K562 (cell line): ENCODE results near the gene SEC14L5. TPM values are rescaled to one million over a fixed set of nuclear protein-coding genes. Genes with fewer than 3 reads are reported as not detected.

Experiments
- ATAC-seq: fragments of 200-7000 bp; cut with Tn5 transposase; 3 replicates; pipeline ENCODE4 v1.9.1; 2020; ENCODE audit warnings: moderate library complexity
- BruUV-seq: library from RNA; stranded (reverse); fragments of 400-500 nt; replicated peaks from 2 replicates; lab custom pipeline; 2021; lab: Mats Ljungman, UMichigan
- CTCF ChIA-PET: fragments of 300-600 bp; formaldehyde crosslinking; extraction: SDS; loops from one replicate; lab custom pipeline; 2021; ENCODE audit warnings: low intra/inter-chr PET ratio; lab: Yijun Ruan, JAX
- POLR2A ChIA-PET: fragments of 300-600, 350-650 bp; sonication (Branson Sonifier 250); formaldehyde crosslinking; extraction: SDS; loops from one replicate; lab custom pipeline; 2021; ENCODE audit warnings: antibody characterized with exemption, inconsistent platforms; lab: Yijun Ruan, JAX
- DNase-seq, 4 experiments: peaks; one replicate each; pipeline versions ENCODE4 v3.0.0 to v3.0.0-alpha.2; 2011 to 2018; ENCODE audit warnings: low spot score in 3 of 4, mixed read lengths in 3 of 4; ENCODE audit errors: extremely low read depth in 1 of 4
- FAIRE-seq: peaks from 2 replicates; lab custom pipeline; 2011; peaks lifted over from hg19 to GRCh38; lab: Jason Lieb, UNC
- H2AFZ ChIP-seq: 2 replicates; pipeline ENCODE4 v1.6.0; 2011; ENCODE audit warnings: low read depth, low read length, control low read depth, inconsistent platforms
- H3K27ac ChIP-seq: fragments of 200-600 bp; 3 replicates; pipeline ENCODE4 v1.8.0; 2011; ENCODE audit warnings: low read depth, mild to moderate bottlenecking, control low read depth, inconsistent platforms, low read length, moderate library complexity, mixed read lengths; ENCODE audit errors: extremely low read depth
- H3K27me3 ChIP-seq, 2 experiments: fragments of 300-600 bp in 1 of 2; 2 replicates in 1 of 2; 3 replicates in 1 of 2; pipeline versions ENCODE4 v1.6.0 to v1.8.0; 2011; ENCODE audit warnings: inconsistent platforms in 2 of 2, low read length in 2 of 2, mild to moderate bottlenecking in 1 of 2, mixed read lengths in 1 of 2, moderate library complexity in 1 of 2; ENCODE audit not compliant: control insufficient read depth in 2 of 2, insufficient read depth in 2 of 2
- H3K36me3 ChIP-seq: fragments of 300-600 bp; 3 replicates; pipeline ENCODE4 v1.8.0; 2011; ENCODE audit warnings: mild to moderate bottlenecking, low read length, inconsistent platforms; ENCODE audit not compliant: control insufficient read depth, insufficient read depth
- H3K4me1 ChIP-seq, 2 experiments: fragments of 200-600 bp in 1 of 2; replicated peaks in 1 of 2; 2 replicates in 1 of 2; 3 replicates in 1 of 2; pipeline versions ENCODE4 v1.5.1 to v1.8.0; 2011; ENCODE audit warnings: inconsistent platforms in 2 of 2, low read length in 2 of 2, mild to moderate bottlenecking in 1 of 2, mixed read lengths in 1 of 2, moderate library complexity in 1 of 2; ENCODE audit not compliant: control insufficient read depth in 2 of 2, insufficient read depth in 2 of 2
- H3K4me2 ChIP-seq: 2 replicates; pipeline ENCODE4 v1.6.1; 2011; ENCODE audit warnings: low read length, control low read depth, inconsistent platforms, mixed read lengths; ENCODE audit not compliant: insufficient read depth
- H3K4me3 ChIP-seq: fragments of 200-600 bp; sonication (generic), shearing (Covaris generic); 2 replicates; pipeline ENCODE4 v1.5.1; 2016; ENCODE audit warnings: control low read depth, inconsistent platforms
- H3K79me2 ChIP-seq: fragments of 200-600 bp; 3 replicates; pipeline ENCODE4 v1.8.0; 2011; ENCODE audit warnings: low read length, inconsistent platforms; ENCODE audit not compliant: control insufficient read depth, insufficient read depth
- H3K9ac ChIP-seq, 2 experiments: 2 replicates each; pipeline versions ENCODE4 v1.6.0 to v1.6.1; 2011; ENCODE audit warnings: low read depth in 2 of 2, low read length in 2 of 2, control low read depth in 1 of 2, inconsistent platforms in 1 of 2, mild to moderate bottlenecking in 1 of 2, mixed read lengths in 1 of 2; ENCODE audit not compliant: insufficient read depth in 1 of 2
- H3K9me1 ChIP-seq: one replicate; pipeline ENCODE4 v1.6.0; 2011; ENCODE audit warnings: inconsistent platforms, mild to moderate bottlenecking, low read length, moderate library complexity; ENCODE audit not compliant: control insufficient read depth, insufficient read depth
- H3K9me3 ChIP-seq: replicated peaks from 2 replicates; pipeline ENCODE4 v1.5.1; 2011; ENCODE audit warnings: low read depth, low read length, inconsistent platforms; ENCODE audit not compliant: control insufficient read depth, insufficient read depth
- H4K20me1 ChIP-seq: replicated peaks from 2 replicates; pipeline ENCODE4 v1.6.1; 2011; ENCODE audit warnings: low read length, inconsistent platforms, mixed read lengths; ENCODE audit not compliant: control insufficient read depth, insufficient read depth
- BCOR ChIP-seq: fragments of 450-650 bp; IDR thresholded peaks from 2 replicates; pipeline ENCODE4 v1.6.1; 2016
- CREM ChIP-seq: IDR thresholded peaks from 2 replicates; pipeline ENCODE4 v1.6.1; 2014; ENCODE audit warnings: antibody characterized with exemption, low read depth
- ESRRA ChIP-seq: fragments of 450-650 bp; IDR thresholded peaks from 2 replicates; pipeline ENCODE4 v1.6.1; 2014; ENCODE audit warnings: low read depth, mild to moderate bottlenecking, moderate library complexity, borderline replicate concordance
- EZH2 ChIP-seq: IDR thresholded peaks from 2 replicates; pipeline ENCODE4 v1.6.1; 2012; ENCODE audit warnings: low read depth, mild to moderate bottlenecking, inconsistent platforms, low read length, borderline replicate concordance
- HMG20B ChIP-seq: fragments of 250-450 bp; sonication (Bioruptor Pico); IDR thresholded peaks from 2 replicates; pipeline ENCODE4 v1.5.0; 2021; ENCODE audit warnings: mild to moderate bottlenecking
- HNRNPH1 ChIP-seq: fragments of 200-400 bp; formaldehyde crosslinking; optimal IDR thresholded peaks from 2 replicates; pipeline ENCODE3; 2017; ENCODE audit warnings: low read depth, mild to moderate bottlenecking, low read length, moderate library complexity
- KDM1A ChIP-seq, 2 experiments: fragments of 450-650 bp; IDR thresholded peaks; 2 replicates each; pipeline ENCODE4 v1.6.1; 2016; ENCODE audit warnings: mild to moderate bottlenecking in 2 of 2
- MAFK ChIP-seq: IDR thresholded peaks from 2 replicates; pipeline ENCODE4 v1.6.1; 2011; ENCODE audit warnings: low read length, improper control_type of control experiment
- PPARD ChIP-seq: fragments of 250-450 bp; sonication (Bioruptor Pico); IDR thresholded peaks from 2 replicates; pipeline ENCODE4 v1.8.0; 2022; ENCODE audit warnings: inconsistent platforms, mild to moderate bottlenecking, moderate library complexity
- RBM25 ChIP-seq: fragments of 200-400 bp; formaldehyde crosslinking; IDR thresholded peaks from 2 replicates; pipeline ENCODE4 v1.6.1; 2018; ENCODE audit warnings: low read length, low read depth, moderate library complexity; ENCODE audit not compliant: severe bottlenecking
- ZFP36 ChIP-seq: fragments of 150-350 bp; IDR thresholded peaks from 2 replicates; pipeline ENCODE4 v1.6.1; 2018; ENCODE audit warnings: low read length, low read depth; ENCODE audit not compliant: partially characterized antibody
- ZNF217 ChIP-seq: sonication (generic); formaldehyde crosslinking; IDR thresholded peaks from 2 replicates; pipeline ENCODE4 v1.8.0; 2022; ENCODE audit warnings: mild to moderate bottlenecking, missing genetic modification reagents
- WGBS: fragments of 100-300 bp; shearing (Covaris generic); methylation state at CpG from one replicate; pipeline ENCODE4 v1.1.6; 2016; ENCODE audit warnings: low coverage, mixed read lengths; ENCODE audit not compliant: insufficient coverage; ENCODE audit errors: missing lambda C conversion rate; 5-methylcytosine and 5-hydroxymethylcytosine counted together
- in situ Hi-C: fragments of 300-500 bp; cut with MboI; formaldehyde crosslinking; loops from 4 replicates; pipeline ENCODE4 v1.15.0; 2018; ENCODE audit warnings: inconsistent platforms, mixed read lengths
- intact Hi-C: fragments of 100-400 bp; cut with micrococcal nuclease; formaldehyde crosslinking; loops from 2 replicates; pipeline ENCODE4 v1.14.2; 2022
- polyA plus RNA-seq, 8 experiments: library from polyadenylated mRNA; depleted of rRNA in 4 of 8; stranded (reverse) in 5 of 8; unstranded in 3 of 8; fragments of >200 nt; fragmentation: Nextera tagmentation in 2 of 8; fragmentation: Illumina TruSeq in 1 of 8; extraction: Ambion mirVana in 2 of 8; extraction: Trizol in 1 of 8; gene quantifications; 2 replicates each; pipeline versions ENCODE4 v1.2.1 to v1.2.3, GENCODE V29; 2011 to 2014; ENCODE audit warnings: inconsistent platforms in 1 of 8, missing spikeins in 1 of 8
- total RNA-seq, 7 experiments: library from RNA; depleted of rRNA in 6 of 7; stranded (reverse); fragments of >200 nt in 6 of 7; fragmentation: Illumina TruSeq in 2 of 7; extraction: Trizol in 2 of 7; gene quantifications; 2 replicates each; pipeline versions ENCODE4 v1.2.1 to v1.2.3, GENCODE V29; 2011 to 2021; ENCODE audit warnings: low replicate concordance in 1 of 7
- TF ChIP-seq, protein P1 (sequence below), 2 experiments: IDR thresholded peaks; 2 replicates each; pipeline ENCODE4 v1.6.1; 2012; ENCODE audit warnings: improper control_type of control experiment in 2 of 2, low read depth in 2 of 2, low read length in 2 of 2, borderline replicate concordance in 1 of 2
- TF ChIP-seq, protein P2 (sequence below): fragments of 450-650 bp; conservative IDR thresholded peaks from 2 replicates; pipeline ENCODE4 v1.6.1; 2016; ENCODE audit warnings: missing genetic modification characterization, low read depth, mild to moderate bottlenecking, control low read depth, missing compliant biosample characterization

Gene SEC14L5
- total and polyA plus RNA-seq, 9 of the 15 experiments (the other 6 are each of a cell fraction or from before 2014, with no cell fraction given) = 0.11 TPM; not detected in 8

DNA sequence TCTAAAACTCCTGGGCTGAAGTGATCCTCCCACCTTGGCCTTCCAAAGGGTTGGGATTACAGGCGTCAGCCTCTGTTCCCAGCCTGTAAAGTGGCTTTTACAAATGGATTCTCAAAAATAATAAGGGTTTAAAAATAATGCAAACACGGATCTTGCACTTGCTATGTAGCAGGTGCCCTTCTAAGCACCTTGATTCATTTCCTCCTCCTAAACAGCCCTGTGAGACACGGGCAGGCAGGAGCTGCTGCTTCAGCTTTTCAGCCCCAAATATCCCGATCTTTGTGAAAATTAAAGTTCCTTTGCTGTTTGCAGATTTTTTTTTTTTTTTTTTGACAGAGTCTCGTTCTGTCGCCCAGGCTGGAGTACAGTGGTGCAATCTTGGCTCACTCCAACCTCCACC is 43.9 kb downstream of the SEC14L5 start (continued):
- TF ChIP-seq, protein P1, sequence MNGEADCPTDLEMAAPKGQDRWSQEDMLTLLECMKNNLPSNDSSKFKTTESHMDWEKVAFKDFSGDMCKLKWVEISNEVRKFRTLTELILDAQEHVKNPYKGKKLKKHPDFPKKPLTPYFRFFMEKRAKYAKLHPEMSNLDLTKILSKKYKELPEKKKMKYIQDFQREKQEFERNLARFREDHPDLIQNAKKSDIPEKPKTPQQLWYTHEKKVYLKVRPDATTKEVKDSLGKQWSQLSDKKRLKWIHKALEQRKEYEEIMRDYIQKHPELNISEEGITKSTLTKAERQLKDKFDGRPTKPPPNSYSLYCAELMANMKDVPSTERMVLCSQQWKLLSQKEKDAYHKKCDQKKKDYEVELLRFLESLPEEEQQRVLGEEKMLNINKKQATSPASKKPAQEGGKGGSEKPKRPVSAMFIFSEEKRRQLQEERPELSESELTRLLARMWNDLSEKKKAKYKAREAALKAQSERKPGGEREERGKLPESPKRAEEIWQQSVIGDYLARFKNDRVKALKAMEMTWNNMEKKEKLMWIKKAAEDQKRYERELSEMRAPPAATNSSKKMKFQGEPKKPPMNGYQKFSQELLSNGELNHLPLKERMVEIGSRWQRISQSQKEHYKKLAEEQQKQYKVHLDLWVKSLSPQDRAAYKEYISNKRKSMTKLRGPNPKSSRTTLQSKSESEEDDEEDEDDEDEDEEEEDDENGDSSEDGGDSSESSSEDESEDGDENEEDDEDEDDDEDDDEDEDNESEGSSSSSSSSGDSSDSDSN (IDR thresholded peaks at IDR 0.05; ENCODE audit: borderline replicate concordance in 1 of 2, low read depth in 2 of 2, low read length in 2 of 2) = no peak
- TF ChIP-seq HNRNPH1 = no peak

DNA sequence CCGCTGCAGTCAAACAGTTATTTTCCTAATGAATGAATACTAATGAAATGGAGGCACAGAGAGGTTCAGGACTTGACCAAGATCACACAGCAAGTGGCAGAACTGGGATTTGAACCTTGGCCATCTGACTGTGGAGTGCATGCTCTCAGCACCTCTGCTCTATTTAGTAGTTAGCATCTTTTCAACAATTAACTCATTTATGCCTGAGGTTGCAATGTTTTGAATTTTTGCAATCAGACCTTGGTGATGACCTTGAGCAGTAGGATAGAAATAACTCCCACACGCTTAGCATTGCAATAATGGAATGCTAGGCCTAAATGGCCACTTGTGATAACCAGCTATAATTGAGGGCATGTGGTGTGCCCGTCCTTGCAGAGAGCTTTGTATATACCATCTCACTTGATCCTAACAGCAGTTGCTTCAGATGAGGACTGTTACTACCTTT is 44.6 kb downstream of the SEC14L5 start:
- H3K36me3 ChIP-seq = no peaks in the 10 kb centered on the region
- H3K4me3 ChIP-seq = no peak overlapping the region
- 0% methylated on average over 3 of the region's 3 CpGs for WGBS
- H3K9me3 ChIP-seq = no peaks in the 10 kb centered on the region
- no TSS peak for BruUV-seq
- no peak overlapping the region for H3K4me2 ChIP-seq
- in situ Hi-C loops = no loop called here
- peaks cover 4% of the 10 kb centered on the region; the same call in 1 of the 2 replicates for H4K20me1 ChIP-seq
- peaks cover 0 to 9% of the 10 kb centered on the region in 2 experiments; a peak in 2 of 5 replicates for H3K4me1 ChIP-seq
- ChIA-PET CTCF (no interaction called here), POLR2A (no interaction called here)
- no peak for DNase-seq
- ATAC-seq = no peak
- H3K79me2 ChIP-seq = no peaks in the 10 kb centered on the region
- peaks cover 38 to 68% of the 10 kb centered on the region in 2 experiments; a peak in 3 of 5 replicates for H3K27me3 ChIP-seq
- no peak overlapping the region for H2AFZ ChIP-seq
- no peaks in the 10 kb centered on the region for H3K9me1 ChIP-seq
- TF ChIP-seq ZNF217 (no peak), ZFP36 (peak; percentile 74), EZH2 (no peak), HMG20B (CRISPR knock-in tag) (no peak), KDM1A (IDR thresholded peaks at IDR 0.05) (0 out of 4 replicates have a peak, but pooled peaks of 1 of the 2 experiments have one; percentile 11), ESRRA (0 out of 2 replicates have a peak, but pooled peaks have one; percentile 35), MAFK (no peak), CREM (no peak), BCOR (0 out of 2 replicates have a peak, but pooled peaks have one; percentile 19), PPARD (no peak), RBM25 (peak; percentile 88)
- TF ChIP-seq, protein P2, sequence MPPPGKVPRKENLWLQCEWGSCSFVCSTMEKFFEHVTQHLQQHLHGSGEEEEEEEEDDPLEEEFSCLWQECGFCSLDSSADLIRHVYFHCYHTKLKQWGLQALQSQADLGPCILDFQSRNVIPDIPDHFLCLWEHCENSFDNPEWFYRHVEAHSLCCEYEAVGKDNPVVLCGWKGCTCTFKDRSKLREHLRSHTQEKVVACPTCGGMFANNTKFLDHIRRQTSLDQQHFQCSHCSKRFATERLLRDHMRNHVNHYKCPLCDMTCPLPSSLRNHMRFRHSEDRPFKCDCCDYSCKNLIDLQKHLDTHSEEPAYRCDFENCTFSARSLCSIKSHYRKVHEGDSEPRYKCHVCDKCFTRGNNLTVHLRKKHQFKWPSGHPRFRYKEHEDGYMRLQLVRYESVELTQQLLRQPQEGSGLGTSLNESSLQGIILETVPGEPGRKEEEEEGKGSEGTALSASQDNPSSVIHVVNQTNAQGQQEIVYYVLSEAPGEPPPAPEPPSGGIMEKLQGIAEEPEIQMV (tag) = no peak
- intact Hi-C loops = no loop called here
- H3K27ac ChIP-seq = no peak overlapping the region
- FAIRE-seq = no peak
- no peak overlapping the region for H3K9ac ChIP-seq
